ENCODE measurements around the gene RIPK1.
"Not testable (repeated sequence)": the region's sequence is repeated elsewhere in the genome, so short reads cannot be mapped to it uniquely, and the experiment has no call there.

DNA sequence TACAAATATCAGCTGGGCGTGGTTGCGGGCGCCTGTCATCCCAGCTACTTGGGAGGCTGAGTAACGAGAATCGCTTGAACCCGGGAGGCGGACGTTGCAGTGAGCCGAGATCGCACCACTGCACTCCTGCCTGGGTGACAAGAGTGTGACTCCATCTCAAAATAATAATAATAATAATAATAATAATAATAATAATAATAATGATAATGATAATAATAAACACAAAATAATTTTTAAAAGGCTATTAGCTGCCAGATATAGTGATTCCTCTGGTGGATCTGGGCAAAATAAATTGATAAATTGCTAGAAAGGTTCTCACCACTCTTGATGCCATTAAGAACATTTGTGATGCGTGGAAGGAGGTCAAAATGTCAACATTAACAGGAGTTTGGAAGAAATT, 8.2 kb upstream of the RIPK1 start:
- TF ChIP-seq SMC3 (IDR thresholded peaks at IDR 0.05; ENCODE audit: low read depth, low read length); CTCF (IDR thresholded peaks at IDR 0.05); GABPA (IDR thresholded peaks at IDR 0.05; ENCODE audit: low read depth); JUND (IDR thresholded peaks at IDR 0.05); MXI1 (IDR thresholded peaks at IDR 0.05; ENCODE audit: low read depth, low read length); TAF1 (IDR thresholded peaks at IDR 0.05; ENCODE audit: borderline replicate concordance, low read depth, low read length); TCF12 (IDR thresholded peaks at IDR 0.05): not testable (repeated sequence)
- TF ChIP-seq, protein P1, sequence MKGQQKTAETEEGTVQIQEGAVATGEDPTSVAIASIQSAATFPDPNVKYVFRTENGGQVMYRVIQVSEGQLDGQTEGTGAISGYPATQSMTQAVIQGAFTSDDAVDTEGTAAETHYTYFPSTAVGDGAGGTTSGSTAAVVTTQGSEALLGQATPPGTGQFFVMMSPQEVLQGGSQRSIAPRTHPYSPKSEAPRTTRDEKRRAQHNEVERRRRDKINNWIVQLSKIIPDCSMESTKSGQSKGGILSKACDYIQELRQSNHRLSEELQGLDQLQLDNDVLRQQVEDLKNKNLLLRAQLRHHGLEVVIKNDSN (IDR thresholded peaks at IDR 0.05; ENCODE audit: borderline replicate concordance, low read depth) = not testable (repeated sequence)

All from SK-N-SH (cell line).